ENCODE data around the gene HFE. TPM values are rescaled to one million over a fixed set of nuclear protein-coding genes. Genes with fewer than 3 reads are reported as not detected.
"Not testable (repeated sequence)": the region's sequence is repeated elsewhere in the genome, so short reads cannot be mapped to it uniquely, and the experiment has no call there.

The HFE gene
- polyA plus RNA-seq, 2 of the 4 experiments (the other 2 are of a cell fraction): 19.9 to 31.7 TPM

DNA sequence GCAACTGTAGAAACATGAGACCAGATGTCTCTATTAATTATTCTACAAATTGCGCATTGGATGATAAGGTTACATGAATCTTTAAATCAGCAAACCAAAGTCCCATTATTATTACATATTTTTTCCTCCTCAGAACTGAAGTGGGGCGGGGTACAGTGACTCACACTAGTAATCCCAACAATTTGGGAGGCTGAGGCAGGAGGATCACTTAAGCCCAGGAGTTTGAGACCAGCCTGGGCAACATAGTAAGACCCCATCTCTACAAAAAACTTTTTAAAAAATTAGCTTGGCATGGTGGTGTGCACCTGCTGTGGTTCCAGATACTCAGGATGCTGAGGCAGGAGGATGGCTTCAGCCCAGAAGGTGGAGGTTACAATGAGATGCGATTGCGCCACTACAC is 29.0 kb downstream of the HFE start:
- TF ChIP-seq FOSL2 (IDR thresholded peaks at IDR 0.05): no peak
- no peak for TF ChIP-seq FOSL2 (CRISPR knock-in tag; IDR thresholded peaks at IDR 0.05)
- TF ChIP-seq ZNF302 (CRISPR knock-in tag; IDR thresholded peaks at IDR 0.05): no peak
- no peak for TF ChIP-seq CBX2 (IDR thresholded peaks at IDR 0.05; ENCODE audit: borderline replicate concordance, low read depth)
- TF ChIP-seq CBX8 (IDR thresholded peaks at IDR 0.05): no peak
- no peak for TF ChIP-seq NPAS2 (CRISPR knock-in tag; IDR thresholded peaks at IDR 0.05; ENCODE audit: borderline replicate concordance)
- TF ChIP-seq RARB (CRISPR knock-in tag; IDR thresholded peaks at IDR 0.05): no peak
- TF ChIP-seq PBX3 (IDR thresholded peaks at IDR 0.05): no peak
- TF ChIP-seq MAZ (IDR thresholded peaks at IDR 0.05; ENCODE audit: borderline replicate concordance, low read depth, low read length): no peak
- TF ChIP-seq, protein P1, sequence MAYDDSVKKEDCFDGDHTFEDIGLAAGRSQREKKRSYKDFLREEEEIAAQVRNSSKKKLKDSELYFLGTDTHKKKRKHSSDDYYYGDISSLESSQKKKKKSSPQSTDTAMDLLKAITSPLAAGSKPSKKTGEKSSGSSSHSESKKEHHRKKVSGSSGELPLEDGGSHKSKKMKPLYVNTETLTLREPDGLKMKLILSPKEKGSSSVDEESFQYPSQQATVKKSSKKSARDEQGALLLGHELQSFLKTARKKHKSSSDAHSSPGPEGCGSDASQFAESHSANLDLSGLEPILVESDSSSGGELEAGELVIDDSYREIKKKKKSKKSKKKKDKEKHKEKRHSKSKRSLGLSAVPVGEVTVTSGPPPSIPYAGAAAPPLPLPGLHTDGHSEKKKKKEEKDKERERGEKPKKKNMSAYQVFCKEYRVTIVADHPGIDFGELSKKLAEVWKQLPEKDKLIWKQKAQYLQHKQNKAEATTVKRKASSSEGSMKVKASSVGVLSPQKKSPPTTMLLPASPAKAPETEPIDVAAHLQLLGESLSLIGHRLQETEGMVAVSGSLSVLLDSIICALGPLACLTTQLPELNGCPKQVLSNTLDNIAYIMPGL (CRISPR knock-in tag; IDR thresholded peaks at IDR 0.05; ENCODE audit: borderline replicate concordance): no peak
- TF ChIP-seq CHD2 (IDR thresholded peaks at IDR 0.05; ENCODE audit: low read length, partially characterized antibody): no peak
- TF ChIP-seq GATA3 (IDR thresholded peaks at IDR 0.05; ENCODE audit: borderline replicate concordance): no peak
- TF ChIP-seq MAFK (IDR thresholded peaks at IDR 0.05; ENCODE audit: partially characterized antibody): no peak
- no peak for TF ChIP-seq HOXB5 (CRISPR knock-in tag; IDR thresholded peaks at IDR 0.05)
- TF ChIP-seq, protein P2, sequence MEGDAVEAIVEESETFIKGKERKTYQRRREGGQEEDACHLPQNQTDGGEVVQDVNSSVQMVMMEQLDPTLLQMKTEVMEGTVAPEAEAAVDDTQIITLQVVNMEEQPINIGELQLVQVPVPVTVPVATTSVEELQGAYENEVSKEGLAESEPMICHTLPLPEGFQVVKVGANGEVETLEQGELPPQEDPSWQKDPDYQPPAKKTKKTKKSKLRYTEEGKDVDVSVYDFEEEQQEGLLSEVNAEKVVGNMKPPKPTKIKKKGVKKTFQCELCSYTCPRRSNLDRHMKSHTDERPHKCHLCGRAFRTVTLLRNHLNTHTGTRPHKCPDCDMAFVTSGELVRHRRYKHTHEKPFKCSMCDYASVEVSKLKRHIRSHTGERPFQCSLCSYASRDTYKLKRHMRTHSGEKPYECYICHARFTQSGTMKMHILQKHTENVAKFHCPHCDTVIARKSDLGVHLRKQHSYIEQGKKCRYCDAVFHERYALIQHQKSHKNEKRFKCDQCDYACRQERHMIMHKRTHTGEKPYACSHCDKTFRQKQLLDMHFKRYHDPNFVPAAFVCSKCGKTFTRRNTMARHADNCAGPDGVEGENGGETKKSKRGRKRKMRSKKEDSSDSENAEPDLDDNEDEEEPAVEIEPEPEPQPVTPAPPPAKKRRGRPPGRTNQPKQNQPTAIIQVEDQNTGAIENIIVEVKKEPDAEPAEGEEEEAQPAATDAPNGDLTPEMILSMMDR (IDR thresholded peaks at IDR 0.05): no peak
- no peak for TF ChIP-seq ZFP36 (IDR thresholded peaks at IDR 0.05; ENCODE audit: borderline replicate concordance, partially characterized antibody)
- no peak for TF ChIP-seq ZSCAN20 (CRISPR knock-in tag; IDR thresholded peaks at IDR 0.05)
- POLR2A ChIA-PET: no interaction called here
- CTCF ChIA-PET: interaction anchor here (0.9 to 1.7 kb wide), 3 partner anchors 12 to 51 kb away, joined by 3 to 4 read pairs (median 3); a partner anchor contains a TSS
- DNase-seq (ENCODE audit: low read depth in 1 of 2, low spot score in 1 of 2): no peak
- Histone ChIP-seq H3K9me3 (no peaks in the 10 kb centered on the region), H3K27ac (peak overlapping the region in 1 of 2 experiments; percentile 52; a peak in 3 of 6 replicates), H3K4me1 (peaks cover 35% of the 10 kb centered on the region), H3K4me2 (no peak overlapping the region), H3K4me3 (no peak overlapping the region)
- ATAC-seq: no peak
- no peak for FAIRE-seq
- WGBS (ENCODE audit: missing lambda C conversion rate): 92% methylated on average over 4 of the region's 4 CpGs

GRCh38 chr6:26118999-26119398 is 31.8 kb downstream of the HFE start:
- H3K27ac ChIP-seq: peak overlapping the region; percentile 83 to 98
- peak overlapping the region; percentile 85 for H3K4me2 ChIP-seq
- H3K4me3 ChIP-seq: no peak overlapping the region
- POLR2A ChIA-PET: interaction anchor here (1.2 to 1.8 kb wide), 3 partner anchors 16 to 93 kb away, joined by 3 to 25 read pairs (median 4); a partner anchor contains a TSS
- FAIRE-seq (no peak), DNase-seq (ENCODE audit: low read depth in 1 of 2, low spot score in 1 of 2) (peak in 1 of 2 experiments; percentile 64), ATAC-seq (no peak)
- TF ChIP-seq TP53 (CRISPR knock-in tag; IDR thresholded peaks at IDR 0.05): no peak
- TF ChIP-seq FOXS1 (CRISPR knock-in tag; IDR thresholded peaks at IDR 0.05): no peak
- no peak for TF ChIP-seq TFCP2L1 (CRISPR knock-in tag; IDR thresholded peaks at IDR 0.05)
- no peak for TF ChIP-seq PHF8 (IDR thresholded peaks at IDR 0.05; ENCODE audit: borderline replicate concordance, low read depth)
- TF ChIP-seq NPAS2 (CRISPR knock-in tag; IDR thresholded peaks at IDR 0.05; ENCODE audit: borderline replicate concordance): no peak
- TF ChIP-seq EP300 (IDR thresholded peaks at IDR 0.05): no peak
- 44% methylated on average over 7 of the region's 7 CpGs for WGBS (ENCODE audit: missing lambda C conversion rate)
- H3K4me1 ChIP-seq: peaks cover 47% of the 10 kb centered on the region
- CTCF ChIA-PET: interaction anchor here (1.1 to 2.0 kb wide), 3 partner anchors 12 to 53 kb away, joined by 3 to 10 read pairs (median 5); no protein-coding TSS in a partner anchor
- H3K9me3 ChIP-seq: no peaks in the 10 kb centered on the region

- not testable (repeated sequence) for DNase-seq (ENCODE audit: low read depth in 1 of 2, low spot score in 1 of 2); H3K9me3 ChIP-seq; FAIRE-seq; ATAC-seq; H3K4me3 ChIP-seq
- peaks cover 46% of the 10 kb centered on the region for H3K4me1 ChIP-seq
- POLR2A ChIA-PET: interaction anchor here (0.6 to 1.8 kb wide), 6 partner anchors 16 to 1717 kb away, joined by 3 to 9 read pairs (median 4); a partner anchor contains a TSS
- CTCF ChIA-PET: interaction anchor here (0.6 to 2.0 kb wide), 2 partner anchors 55 to 1007 kb away, joined by 3 to 10 read pairs; no protein-coding TSS in a partner anchor
- 77% methylated on average over 8 of the region's 8 CpGs for WGBS (ENCODE audit: missing lambda C conversion rate)
- H3K4me2 ChIP-seq: peak overlapping the region; percentile 85
- peak overlapping the region; percentile 98 for H3K27ac ChIP-seq
These were observed 32.9 kb downstream of the HFE start for GRCh38 chr6:26120115-26120514.

All from A549 (cell line).